Astrocyte (in vitro differentiated cells and primary cell): ENCODE measurements around the gene PRADC1.

Experiments
- EZH2 ChIP-seq: IDR thresholded peaks from 2 replicates; pipeline ENCODE4 v1.6.1; 2012; ENCODE audit warnings: mild to moderate bottlenecking, low read length, inconsistent platforms; ENCODE audit not compliant: insufficient read depth
- TF ChIP-seq, protein P1 (sequence below): IDR thresholded peaks from 2 replicates; pipeline ENCODE4 v1.5.1; 2011; ENCODE audit warnings: low read depth, mild to moderate bottlenecking, inconsistent platforms, low read length, moderate library complexity; ENCODE audit not compliant: insufficient read depth

DNA sequence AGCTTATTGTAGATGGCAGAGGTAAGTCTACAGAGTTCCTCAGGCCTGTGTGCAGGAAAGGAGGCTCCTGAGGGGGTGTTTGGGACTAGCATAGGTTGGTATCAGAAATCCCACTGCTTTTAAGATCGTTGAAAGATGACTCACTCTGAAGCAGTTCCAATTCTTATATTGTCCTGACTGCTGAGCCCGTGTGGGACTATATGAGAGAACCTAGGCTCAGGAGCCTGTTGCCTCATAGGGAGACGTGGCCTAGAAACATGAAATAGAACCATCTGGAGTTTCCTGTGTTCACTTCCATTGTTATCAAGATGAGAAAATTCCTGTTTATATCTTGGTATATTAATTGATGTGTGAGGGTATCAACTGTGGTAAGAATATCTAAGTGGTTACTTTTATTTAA lies 6.7 kb upstream of the PRADC1 start:
- TF ChIP-seq, protein P1, sequence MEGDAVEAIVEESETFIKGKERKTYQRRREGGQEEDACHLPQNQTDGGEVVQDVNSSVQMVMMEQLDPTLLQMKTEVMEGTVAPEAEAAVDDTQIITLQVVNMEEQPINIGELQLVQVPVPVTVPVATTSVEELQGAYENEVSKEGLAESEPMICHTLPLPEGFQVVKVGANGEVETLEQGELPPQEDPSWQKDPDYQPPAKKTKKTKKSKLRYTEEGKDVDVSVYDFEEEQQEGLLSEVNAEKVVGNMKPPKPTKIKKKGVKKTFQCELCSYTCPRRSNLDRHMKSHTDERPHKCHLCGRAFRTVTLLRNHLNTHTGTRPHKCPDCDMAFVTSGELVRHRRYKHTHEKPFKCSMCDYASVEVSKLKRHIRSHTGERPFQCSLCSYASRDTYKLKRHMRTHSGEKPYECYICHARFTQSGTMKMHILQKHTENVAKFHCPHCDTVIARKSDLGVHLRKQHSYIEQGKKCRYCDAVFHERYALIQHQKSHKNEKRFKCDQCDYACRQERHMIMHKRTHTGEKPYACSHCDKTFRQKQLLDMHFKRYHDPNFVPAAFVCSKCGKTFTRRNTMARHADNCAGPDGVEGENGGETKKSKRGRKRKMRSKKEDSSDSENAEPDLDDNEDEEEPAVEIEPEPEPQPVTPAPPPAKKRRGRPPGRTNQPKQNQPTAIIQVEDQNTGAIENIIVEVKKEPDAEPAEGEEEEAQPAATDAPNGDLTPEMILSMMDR, result no peak
- no peak for TF ChIP-seq EZH2
